Osteoblast (primary cell): ENCODE results near the gene ECEL1. TPM values are rescaled to one million over a fixed set of nuclear protein-coding genes. Genes with fewer than 3 reads are reported as not detected.

Experiments
- DNase-seq: peaks from one replicate; pipeline ENCODE4 v3.0.0; 2011; ENCODE audit warnings: low spot score, mixed read lengths; ENCODE audit not compliant: insufficient read length; ENCODE audit errors: missing footprints
- H2AFZ ChIP-seq: 2 replicates; pipeline ENCODE4 v1.6.0; 2011; ENCODE audit warnings: mild to moderate bottlenecking, low read length
- H3K27ac ChIP-seq: 2 replicates; pipeline ENCODE4 v1.5.1; 2011; ENCODE audit warnings: mild to moderate bottlenecking, low read depth, low read length, moderate library complexity
- H3K27me3 ChIP-seq: 2 replicates; pipeline ENCODE4 v1.6.0; 2012; ENCODE audit warnings: mild to moderate bottlenecking, control low read depth, inconsistent platforms, low read length, moderate library complexity; ENCODE audit not compliant: insufficient read depth
- H3K36me3 ChIP-seq: 2 replicates; pipeline ENCODE4 v1.5.1; 2011; ENCODE audit warnings: mild to moderate bottlenecking, low read length, control low read depth, moderate library complexity; ENCODE audit not compliant: insufficient read depth
- H3K4me1 ChIP-seq: 2 replicates; pipeline ENCODE4 v1.5.1; 2011; ENCODE audit warnings: mild to moderate bottlenecking, low read length, control low read depth, moderate library complexity; ENCODE audit not compliant: insufficient read depth
- H3K4me2 ChIP-seq: 2 replicates; pipeline ENCODE4 v1.6.0; 2011; ENCODE audit warnings: mild to moderate bottlenecking, low read length; ENCODE audit not compliant: insufficient read depth
- H3K4me3 ChIP-seq: fragments of 200-600 bp; sonication (generic); 3 replicates; pipeline ENCODE4 v1.5.1; 2012; ENCODE audit warnings: mild to moderate bottlenecking, low read length, inconsistent platforms; ENCODE audit not compliant: insufficient read depth
- H3K79me2 ChIP-seq: 2 replicates; pipeline ENCODE4 v1.6.0; 2012; ENCODE audit warnings: mild to moderate bottlenecking, low read length, control low read depth, inconsistent platforms; ENCODE audit not compliant: insufficient read depth
- H3K9me3 ChIP-seq: 2 replicates; pipeline ENCODE4 v1.5.1; 2011; ENCODE audit warnings: low read depth, low read length, control low read depth
- H4K20me1 ChIP-seq: 2 replicates; pipeline ENCODE4 v1.6.0; 2012; ENCODE audit warnings: mild to moderate bottlenecking, low read length, control low read depth; ENCODE audit not compliant: insufficient read depth
- CTCF ChIP-seq: IDR thresholded peaks from 2 replicates; pipeline ENCODE4 v1.5.1; 2011; ENCODE audit warnings: mild to moderate bottlenecking, low read depth, low read length, moderate library complexity; ENCODE audit errors: extremely low read depth
- total RNA-seq: library from RNA; depleted of rRNA; stranded (reverse); fragments of >200 nt; gene quantifications from 2 replicates; pipeline ENCODE4 v1.2.3, GENCODE V29; 2012

The ECEL1 gene
- total RNA-seq, 1 donor: not detected

GRCh38 chr2:232530626-232531260 is 43.1 kb upstream of the ECEL1 start:
- no peaks in the 10 kb centered on the region for H4K20me1 ChIP-seq
- H3K4me2 ChIP-seq: no peak overlapping the region
- H3K9me3 ChIP-seq: no peaks in the 10 kb centered on the region
- H2AFZ ChIP-seq: no peak overlapping the region
- no peaks in the 10 kb centered on the region for H3K79me2 ChIP-seq
- H3K4me3 ChIP-seq: no peak overlapping the region
- TF ChIP-seq CTCF: no peak
- DNase-seq: peak; percentile 59
- no peaks in the 10 kb centered on the region for H3K36me3 ChIP-seq
- no peaks in the 10 kb centered on the region for H3K4me1 ChIP-seq
- H3K27ac ChIP-seq: no peak overlapping the region
- no peaks in the 10 kb centered on the region for H3K27me3 ChIP-seq

GRCh38 chr2:232529806-232530547 is 42.3 kb upstream of the ECEL1 start:
- H3K79me2 ChIP-seq: no peaks in the 10 kb centered on the region
- H3K27me3 ChIP-seq: no peaks in the 10 kb centered on the region
- no peak overlapping the region for H2AFZ ChIP-seq
- H3K9me3 ChIP-seq: no peaks in the 10 kb centered on the region
- no peaks in the 10 kb centered on the region for H3K4me1 ChIP-seq
- no peaks in the 10 kb centered on the region for H4K20me1 ChIP-seq
- H3K27ac ChIP-seq: no peak overlapping the region
- no peaks in the 10 kb centered on the region for H3K36me3 ChIP-seq
- no peak overlapping the region for H3K4me3 ChIP-seq
- H3K4me2 ChIP-seq: no peak overlapping the region
- TF ChIP-seq CTCF: no peak
- DNase-seq: peak; percentile 76

GRCh38 chr2:232528746-232529460 is 41.3 kb upstream of the ECEL1 start:
- Histone ChIP-seq H3K27me3 (peaks cover 7% of the 10 kb centered on the region), H3K27ac (no peak overlapping the region), H2AFZ (no peak overlapping the region), H3K79me2 (no peaks in the 10 kb centered on the region), H4K20me1 (no peaks in the 10 kb centered on the region), H3K4me2 (no peak overlapping the region), H3K9me3 (no peaks in the 10 kb centered on the region), H3K4me3 (no peak overlapping the region), H3K4me1 (no peaks in the 10 kb centered on the region), H3K36me3 (no peaks in the 10 kb centered on the region)
- no peak for TF ChIP-seq CTCF
- DNase-seq: no peak
